Activated CD8-positive, alpha-beta memory T cell treated with anti-CD3 and anti-CD28 coated beads, Interleukin-2, amount 50 U/mL, for 24 hours (primary cell): ENCODE data around the gene WWTR1.

ENCODE experiments used
- DNase-seq: peaks from one replicate; pipeline ENCODE4 v3.0.0-alpha.2; 2020; ENCODE audit errors: extremely low read depth

Gene WWTR1

DNA sequence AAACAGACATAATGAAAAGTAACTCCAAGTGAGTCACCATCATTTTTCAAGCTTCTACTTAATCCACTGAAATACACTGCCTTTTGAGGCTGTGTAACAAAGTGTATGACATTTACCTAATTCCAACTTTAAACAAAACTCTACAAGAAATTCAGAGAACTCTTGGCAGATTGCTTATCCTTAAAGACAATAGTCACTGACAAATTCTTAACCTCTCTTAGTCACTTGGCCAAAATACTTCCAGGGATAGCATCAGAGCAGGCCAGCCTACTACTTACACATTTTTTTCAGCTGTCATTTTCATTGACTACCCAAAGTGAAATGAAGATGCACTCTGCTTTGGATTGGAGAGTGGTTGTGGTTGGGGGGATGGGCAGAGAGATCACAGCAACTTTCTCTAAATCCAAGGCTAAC is 3.6 kb downstream of the WWTR1 start:
- DNase-seq = no peak

GRCh38 chr3:149653564-149653963 is 4.3 kb downstream of the WWTR1 start:
- no peak for DNase-seq

DNA sequence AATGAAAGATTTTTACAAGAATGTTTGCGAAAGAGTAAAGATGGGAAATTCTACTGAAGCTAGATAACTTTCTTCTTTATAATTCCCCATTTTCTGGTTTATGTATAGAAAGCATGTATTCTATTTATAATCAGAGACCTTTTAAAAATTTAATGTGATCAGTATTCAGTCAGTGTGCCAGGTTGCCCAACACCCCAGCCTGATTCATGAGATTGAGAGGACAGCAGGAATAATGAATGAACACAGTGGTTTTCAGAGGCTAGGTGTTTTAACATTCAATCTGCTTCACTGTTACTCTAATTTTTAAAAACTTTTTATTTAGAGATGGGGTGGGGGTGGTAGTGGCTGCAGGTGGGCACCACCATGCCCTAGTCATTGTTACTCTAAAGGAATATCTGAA is 4.7 kb downstream of the WWTR1 start:
- no peak for DNase-seq

DNA sequence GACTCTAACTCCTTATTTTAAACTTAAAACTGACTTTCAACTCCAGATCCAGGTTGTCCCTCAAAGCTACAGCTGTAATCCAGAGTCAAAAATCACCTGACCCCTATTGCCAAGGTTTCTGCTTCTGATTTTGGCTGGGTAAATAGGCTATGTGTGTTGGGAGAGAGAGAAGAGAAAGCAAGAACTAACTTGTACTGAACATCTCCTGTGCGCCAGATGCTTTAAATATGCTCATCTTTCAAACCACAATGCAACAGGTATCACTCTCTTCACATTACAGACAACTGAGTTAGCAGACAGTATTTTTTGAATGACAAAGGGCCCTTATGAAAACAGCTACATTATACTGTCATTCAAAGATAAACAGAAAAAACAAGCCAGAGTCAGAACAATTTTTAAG is 7.0 kb downstream of the WWTR1 start:
- DNase-seq = no peak

DNA sequence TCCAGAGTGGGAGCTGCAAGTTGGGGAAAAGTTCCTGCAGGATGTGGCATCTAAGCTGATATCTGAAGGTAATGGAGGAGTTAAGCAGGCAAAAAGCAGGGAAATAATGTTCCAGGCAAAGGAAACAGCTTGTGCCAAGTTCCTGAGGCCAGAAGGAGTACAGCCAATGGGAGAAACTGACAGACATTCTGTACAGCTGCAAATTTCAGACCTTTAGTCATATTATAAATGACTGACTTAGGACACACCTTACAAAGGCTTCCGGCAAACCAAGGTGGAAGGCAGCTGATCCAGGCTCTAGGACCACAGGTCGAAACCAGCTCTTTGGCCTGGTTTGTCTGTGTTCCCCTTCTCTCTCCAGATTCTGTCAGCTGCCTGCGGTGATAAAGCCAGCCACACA is 9.3 kb downstream of the WWTR1 start:
- DNase-seq = no peak

- no peak for DNase-seq
These were observed 10.0 kb downstream of the WWTR1 start for GRCh38 chr3:149647812-149648211.

GRCh38 chr3:149647285-149647684 is 10.5 kb downstream of the WWTR1 start:
- DNase-seq = no peak

DNA sequence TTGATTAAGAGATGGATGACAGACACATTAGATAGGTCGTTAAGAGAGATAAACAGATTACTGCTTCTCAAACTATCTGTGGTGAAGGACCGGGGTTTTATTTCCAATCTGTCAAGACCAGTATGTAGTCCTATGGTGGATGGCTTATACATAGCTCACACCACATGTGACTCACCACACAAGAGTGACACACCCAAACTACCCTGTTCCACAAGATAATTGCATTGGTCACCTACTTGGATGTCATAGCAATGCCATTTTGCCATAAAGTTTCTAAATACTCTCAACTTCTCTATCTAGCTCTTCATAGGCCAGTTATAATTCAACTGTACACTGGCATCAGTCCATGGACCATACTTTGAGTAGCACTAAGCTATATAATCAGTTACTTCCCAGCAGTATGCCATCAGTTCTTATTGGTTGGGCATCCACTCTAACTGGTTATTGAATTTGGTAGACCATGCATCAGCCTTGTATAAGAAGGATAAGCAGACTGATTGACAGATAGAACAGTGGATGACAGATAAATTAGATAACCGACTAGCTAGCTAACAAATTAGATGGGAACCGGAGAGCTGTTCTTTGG is 11.6 kb downstream of the WWTR1 start:
- no peak for DNase-seq

DNA sequence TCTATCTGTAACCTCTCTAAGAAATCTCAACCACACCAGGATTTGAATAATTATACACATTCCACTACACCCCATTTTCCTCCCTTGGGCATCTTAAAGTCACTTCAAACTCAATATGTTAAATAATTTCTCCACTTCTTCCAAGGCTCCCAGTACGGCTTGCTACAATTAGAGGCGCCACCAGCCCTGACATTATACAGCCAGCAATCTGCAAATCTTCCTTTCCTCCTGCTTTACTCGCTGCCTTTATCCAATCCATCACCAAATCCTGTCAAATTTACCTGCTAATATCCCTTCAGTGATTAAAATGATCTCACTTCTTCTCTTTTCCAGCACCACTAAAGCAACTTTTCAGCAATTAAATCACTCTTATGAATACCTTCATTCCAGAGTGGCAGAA is 13.9 kb downstream of the WWTR1 start:
- DNase-seq = no peak

- no peak for DNase-seq
These were observed 14.4 kb downstream of the WWTR1 start for GRCh38 chr3:149643482-149643798.

DNA sequence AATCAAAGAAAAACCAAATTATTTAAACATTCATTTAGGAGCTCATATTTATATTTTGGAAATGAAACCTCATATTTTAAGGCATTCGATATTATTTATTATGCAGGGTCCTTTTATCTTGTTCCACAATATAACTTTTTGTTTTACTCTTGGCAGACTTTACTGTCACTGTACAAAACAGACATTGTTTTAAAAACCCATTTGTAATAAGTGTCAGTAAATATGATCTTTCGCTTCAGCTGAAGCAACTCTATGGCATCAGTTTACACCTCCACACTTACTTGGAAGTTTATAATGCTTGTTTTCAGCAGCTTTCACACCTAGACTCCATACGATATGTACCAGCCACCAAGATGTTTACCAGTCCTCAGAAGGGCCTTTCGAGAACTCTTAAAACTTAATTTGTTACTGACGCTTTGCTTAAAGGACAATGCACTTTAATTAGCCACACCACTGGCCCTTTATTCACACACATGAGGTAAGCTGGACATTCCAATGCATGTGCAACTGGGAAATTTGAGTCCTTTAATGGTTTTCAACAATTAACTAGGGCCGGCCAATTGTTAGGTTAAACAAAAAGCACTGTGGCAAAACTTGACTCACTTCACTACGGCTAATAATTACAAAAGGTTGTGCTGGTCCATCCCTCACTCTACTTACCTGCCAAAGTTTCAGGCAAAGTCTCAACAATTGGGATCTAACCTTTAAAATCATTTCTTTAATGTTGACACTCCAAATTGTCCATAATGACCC is 16.7 kb downstream of the WWTR1 start:
- DNase-seq = no peak

DNA sequence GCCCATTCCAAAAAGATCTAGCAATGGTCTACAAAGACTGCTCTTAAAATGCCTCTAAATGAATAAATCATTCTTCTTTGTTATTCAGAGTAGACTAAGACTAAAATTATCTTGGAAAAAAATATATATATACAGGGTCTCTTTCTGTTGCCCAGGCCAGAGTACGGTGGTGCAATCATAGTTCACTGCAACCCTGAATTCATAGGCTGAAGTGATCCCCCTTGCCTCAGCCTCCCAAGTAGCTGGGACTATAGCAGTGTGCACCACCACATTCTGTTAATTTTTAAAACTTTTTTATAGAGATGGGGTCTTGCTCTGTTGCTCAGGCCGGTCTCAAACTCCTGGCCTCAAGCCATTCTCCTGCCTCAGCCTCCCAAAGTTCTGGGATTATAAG is 18.7 kb downstream of the WWTR1 start:
- no peak for DNase-seq

GRCh38 chr3:149638228-149639092 is 19.4 kb downstream of the WWTR1 start:
- DNase-seq = no peak

DNA sequence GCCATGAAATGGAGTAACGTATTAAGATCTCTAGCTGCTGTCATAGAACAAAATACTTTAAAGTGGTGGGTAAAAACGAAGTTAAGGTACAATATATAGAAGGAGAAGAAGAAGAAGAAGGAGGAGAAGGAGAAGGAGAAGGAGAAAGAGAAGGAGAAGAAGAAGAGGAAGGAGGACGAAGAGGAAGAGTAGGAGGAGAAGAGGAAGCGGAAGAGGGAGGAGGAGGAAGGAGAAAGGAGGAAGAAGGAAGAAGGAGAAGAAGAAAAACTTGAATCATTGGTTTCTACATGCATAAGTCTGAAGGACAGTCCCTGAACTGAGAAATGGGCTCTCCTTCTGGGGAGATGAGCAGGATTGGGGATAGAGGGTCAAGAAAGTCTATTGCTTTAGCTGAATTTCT is 22.4 kb downstream of the WWTR1 start:
- no peak for DNase-seq

GRCh38 chr3:149634573-149634972 is 23.3 kb downstream of the WWTR1 start:
- no peak for DNase-seq

DNA sequence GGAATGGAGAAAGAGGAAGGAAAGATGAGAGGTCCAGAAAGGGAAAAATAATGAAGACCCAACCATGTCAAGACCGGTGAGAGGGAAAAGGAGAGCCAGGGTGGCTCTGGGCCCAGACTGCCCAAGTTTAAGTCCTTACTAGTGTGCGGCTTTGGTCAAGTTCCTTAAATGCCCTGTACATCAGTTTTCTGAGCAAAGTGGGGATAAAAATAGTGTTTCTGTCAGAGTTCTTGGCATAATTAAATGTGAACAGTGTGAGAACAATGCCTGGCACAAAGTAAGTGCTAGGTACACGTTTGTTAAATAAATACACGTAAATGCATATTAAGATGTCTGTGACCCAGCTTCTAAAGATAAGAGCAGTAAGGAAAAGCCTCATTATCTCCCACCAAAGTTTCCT is 23.8 kb downstream of the WWTR1 start:
- no peak for DNase-seq

DNA sequence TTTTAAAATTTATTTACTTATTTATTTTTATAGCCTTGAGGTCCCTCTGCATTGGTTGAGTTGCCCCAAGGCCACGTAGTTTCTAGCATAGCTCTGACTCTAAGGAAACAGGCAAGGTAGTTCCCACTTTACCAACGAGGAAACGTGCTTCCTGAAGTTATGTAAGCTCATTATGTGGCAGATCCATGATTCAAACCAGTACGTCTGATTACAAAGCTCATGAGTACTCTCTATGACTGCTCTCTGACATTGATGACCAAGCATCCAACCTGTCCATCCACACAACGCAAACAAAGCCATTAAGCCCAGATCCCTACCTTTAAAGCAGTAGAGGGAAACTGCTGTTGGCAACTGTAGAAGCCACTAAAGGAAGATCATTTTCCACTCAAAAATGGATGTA is 25.6 kb downstream of the WWTR1 start:
- DNase-seq = no peak

DNA sequence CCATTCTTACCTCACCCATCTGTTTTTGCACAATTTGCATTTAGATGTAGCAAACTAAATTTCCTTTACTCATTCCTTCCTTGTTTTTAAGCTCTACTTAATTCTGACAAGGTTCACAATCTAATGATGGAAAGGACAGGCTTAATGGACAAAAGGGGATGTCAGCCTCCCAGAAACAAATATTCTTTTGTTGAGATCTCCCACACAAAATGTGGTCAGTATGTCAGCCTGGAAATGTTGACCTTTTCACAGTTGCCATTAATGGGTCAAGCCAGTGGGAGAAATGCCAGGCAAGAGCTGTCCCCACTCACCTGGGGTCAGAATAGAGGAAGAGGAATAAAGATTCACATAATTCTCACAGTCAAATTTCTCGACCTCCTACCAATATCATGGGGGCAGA is 27.0 kb downstream of the WWTR1 start:
- DNase-seq = no peak

GRCh38 chr3:149628957-149629670 is 28.7 kb downstream of the WWTR1 start:
- DNase-seq = no peak

DNA sequence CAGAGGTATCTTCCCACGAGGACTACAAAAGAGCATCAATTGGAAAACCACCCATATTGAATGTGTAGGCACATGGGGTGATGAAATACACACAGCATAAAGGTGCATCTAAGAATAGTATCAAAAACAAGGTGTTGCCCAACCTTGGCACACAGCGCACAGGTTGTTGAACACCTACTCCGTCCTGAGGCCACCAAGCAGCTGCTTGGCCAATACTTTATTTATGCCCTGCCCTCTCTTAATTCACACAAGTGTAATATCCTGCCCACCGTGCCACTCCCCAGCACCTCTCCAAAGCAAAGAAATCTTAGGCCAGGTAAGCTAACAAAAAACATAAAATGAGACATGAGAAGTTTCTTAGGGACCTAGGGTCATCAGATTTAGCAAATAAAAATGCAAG is 31.2 kb downstream of the WWTR1 start:
- no peak for DNase-seq

- DNase-seq = no peak
These were observed 32.0 kb downstream of the WWTR1 start for GRCh38 chr3:149625795-149626194.

- no peak for DNase-seq
These were observed 34.0 kb downstream of the WWTR1 start for GRCh38 chr3:149623824-149624223.
